K562 (cell line): ENCODE measurements around the gene MAP3K6. TPM values are rescaled to one million over a fixed set of nuclear protein-coding genes. Genes with fewer than 3 reads are reported as not detected.
A peak's percentile ranks its signal among the peaks of the same experiment; 100 is the strongest.

ENCODE experiments used
- AFF4 ChIP-seq: sonication (generic); formaldehyde crosslinking; IDR thresholded peaks from 2 replicates; pipeline ENCODE4 v1.8.0; 2023; ENCODE audit warnings: mild to moderate bottlenecking, missing genetic modification reagents
- ARNT ChIP-seq, 2 experiments: fragments of 450-650 bp; IDR thresholded peaks; 2 replicates each; pipeline ENCODE4 v1.6.1; 2016; ENCODE audit warnings: mild to moderate bottlenecking in 1 of 2
- CTBP1 ChIP-seq: fragments of 450-650 bp; IDR thresholded peaks from 2 replicates; pipeline ENCODE4 v1.6.1; 2016; ENCODE audit warnings: borderline replicate concordance
- EGR1 ChIP-seq: fragments of 450-650 bp; conservative IDR thresholded peaks from 2 replicates; pipeline ENCODE4 v1.6.1; 2017; ENCODE audit warnings: mild to moderate bottlenecking
- IFI16 ChIP-seq: fragments of 250-450 bp; sonication (Bioruptor Pico); IDR thresholded peaks from 2 replicates; pipeline ENCODE4 v2.1.2; 2022; ENCODE audit warnings: mild to moderate bottlenecking, inconsistent platforms
- ILF3 ChIP-seq: fragments of 450-650 bp; IDR thresholded peaks from 2 replicates; pipeline ENCODE4 v1.6.1; 2018; ENCODE audit warnings: antibody characterized with exemption, mild to moderate bottlenecking, moderate library complexity, borderline replicate concordance
- NFATC3 ChIP-seq: fragments of 450-650 bp; IDR thresholded peaks from 2 replicates; pipeline ENCODE4 v1.6.1; 2017; ENCODE audit warnings: mild to moderate bottlenecking
- OTX1 ChIP-seq: fragments of 450-650 bp; formaldehyde crosslinking; IDR thresholded peaks from 2 replicates; pipeline ENCODE4 v1.4.0; 2022; ENCODE audit warnings: mild to moderate bottlenecking
- PHF8 ChIP-seq: fragments of 200-600 bp; sonication (generic); IDR thresholded peaks from 2 replicates; pipeline ENCODE4 v1.6.1; 2012; ENCODE audit warnings: mixed run types, mild to moderate bottlenecking, inconsistent platforms, low read length, moderate library complexity, borderline replicate concordance
- PREB ChIP-seq: sonication (generic); formaldehyde crosslinking; IDR thresholded peaks from 2 replicates; pipeline ENCODE4 v1.8.1; 2023; ENCODE audit warnings: mild to moderate bottlenecking, missing genetic modification reagents
- RAD21 ChIP-seq, 2 experiments: fragments of 250-450 bp in 1 of 2; fragments of 450-650 bp in 1 of 2; sonication (Bioruptor Pico) in 1 of 2; formaldehyde crosslinking in 1 of 2; IDR thresholded peaks in 1 of 2; conservative IDR thresholded peaks in 1 of 2; 2 replicates each; pipeline versions ENCODE4 v1.4.0 to v1.8.0; 2020 to 2022; ENCODE audit warnings: mild to moderate bottlenecking in 2 of 2, moderate library complexity in 1 of 2
- SLC30A9 ChIP-seq: fragments of 250-450 bp; sonication (Bioruptor Pico); IDR thresholded peaks from 2 replicates; pipeline ENCODE4 v1.8.0; 2022; ENCODE audit warnings: mild to moderate bottlenecking, moderate library complexity
- SNAPC5 ChIP-seq: fragments of 250-450 bp; sonication (Bioruptor Pico); IDR thresholded peaks from 2 replicates; pipeline ENCODE4 v1.8.0; 2021; ENCODE audit warnings: moderate library complexity, mild to moderate bottlenecking, inconsistent platforms
- STAT6 ChIP-seq: sonication (generic); formaldehyde crosslinking; IDR thresholded peaks from 2 replicates; pipeline ENCODE4 v1.8.1; 2023; ENCODE audit warnings: mild to moderate bottlenecking, missing genetic modification reagents
- TAF15 ChIP-seq: fragments of 200-400 bp; formaldehyde crosslinking; IDR thresholded peaks from 2 replicates; pipeline ENCODE4 v1.6.1; 2017; ENCODE audit warnings: mild to moderate bottlenecking, low read depth, low read length, moderate library complexity
- TBP ChIP-seq: optimal IDR thresholded peaks from 2 replicates; pipeline ENCODE3; 2011; ENCODE audit warnings: low read depth, low read length, improper control_type of control experiment
- ZBTB9 ChIP-seq: fragments of 450-650 bp; formaldehyde crosslinking; IDR thresholded peaks from 2 replicates; pipeline ENCODE4 v1.4.0; 2020; ENCODE audit warnings: mild to moderate bottlenecking, moderate library complexity
- ZNF3 ChIP-seq: fragments of 250-450 bp; sonication (Bioruptor Pico); IDR thresholded peaks from 2 replicates; pipeline ENCODE4 v1.5.0; 2021; ENCODE audit warnings: mild to moderate bottlenecking, moderate library complexity
- ZNF785 ChIP-seq: fragments of 250-450 bp; sonication (Bioruptor Pico); IDR thresholded peaks from 2 replicates; pipeline ENCODE4 v1.4.0; 2020; ENCODE audit warnings: mild to moderate bottlenecking
- polyA plus RNA-seq, 8 experiments: library from polyadenylated mRNA; depleted of rRNA in 4 of 8; stranded (reverse) in 5 of 8; unstranded in 3 of 8; fragments of >200 nt; fragmentation: Nextera tagmentation in 2 of 8; fragmentation: Illumina TruSeq in 1 of 8; extraction: Ambion mirVana in 2 of 8; extraction: Trizol in 1 of 8; gene quantifications; 2 replicates each; pipeline versions ENCODE4 v1.2.1 to v1.2.3, GENCODE V29; 2011 to 2014; ENCODE audit warnings: inconsistent platforms in 1 of 8, missing spikeins in 1 of 8
- total RNA-seq, 7 experiments: library from RNA; depleted of rRNA in 6 of 7; stranded (reverse); fragments of >200 nt in 6 of 7; fragmentation: Illumina TruSeq in 2 of 7; extraction: Trizol in 2 of 7; gene quantifications; 2 replicates each; pipeline versions ENCODE4 v1.2.1 to v1.2.3, GENCODE V29; 2011 to 2021; ENCODE audit warnings: low replicate concordance in 1 of 7

MAP3K6 gene
- total and polyA plus RNA-seq, 9 of the 15 experiments (the other 6 are each of a cell fraction or from before 2014, with no cell fraction given) = 0.99 to 21.9 (median 7.0) TPM

GRCh38 chr1:27350663-27351540, 15.9 kb downstream of the MAP3K6 start (continued):
- TF ChIP-seq STAT6 (CRISPR knock-in tag) (no peak), SNAPC5 (no peak), EGR1 (peak; percentile 51), IFI16 (CRISPR knock-in tag) (no peak), RAD21 (CRISPR knock-in tag; conservative IDR thresholded peaks at IDR 0.05 in 1 of 2, IDR thresholded peaks at IDR 0.05 in 1 of 2) (peak in 1 of 2 experiments; percentile 67; a peak in 2 of 4 replicates), PREB (no peak), NFATC3 (no peak), OTX1 (no peak), ILF3 (no peak), ZNF785 (CRISPR knock-in tag) (no peak), PHF8 (peak; percentile 26; the same call in 1 of the 2 replicates), AFF4 (CRISPR knock-in tag) (no peak), TBP (no peak), ZNF3 (no peak), ZBTB9 (CRISPR knock-in tag) (no peak), TAF15 (no peak), SLC30A9 (no peak), ARNT (IDR thresholded peaks at IDR 0.05) (no peak), CTBP1 (peak; percentile 39; the same call in 1 of the 2 replicates)
